EL (cell line): Measurements from ENCODE around the gene EYS.
A peak's percentile ranks its signal among the peaks of the same experiment; 100 is the strongest.

Experiments used
- DNase-seq: peaks from one replicate; pipeline ENCODE4 v3.0.0-alpha.2; 2016

EYS gene

GRCh38 chr6:63677282-63677681 lies 2029.7 kb downstream of the EYS start:
- peak; percentile 6 for DNase-seq

DNA sequence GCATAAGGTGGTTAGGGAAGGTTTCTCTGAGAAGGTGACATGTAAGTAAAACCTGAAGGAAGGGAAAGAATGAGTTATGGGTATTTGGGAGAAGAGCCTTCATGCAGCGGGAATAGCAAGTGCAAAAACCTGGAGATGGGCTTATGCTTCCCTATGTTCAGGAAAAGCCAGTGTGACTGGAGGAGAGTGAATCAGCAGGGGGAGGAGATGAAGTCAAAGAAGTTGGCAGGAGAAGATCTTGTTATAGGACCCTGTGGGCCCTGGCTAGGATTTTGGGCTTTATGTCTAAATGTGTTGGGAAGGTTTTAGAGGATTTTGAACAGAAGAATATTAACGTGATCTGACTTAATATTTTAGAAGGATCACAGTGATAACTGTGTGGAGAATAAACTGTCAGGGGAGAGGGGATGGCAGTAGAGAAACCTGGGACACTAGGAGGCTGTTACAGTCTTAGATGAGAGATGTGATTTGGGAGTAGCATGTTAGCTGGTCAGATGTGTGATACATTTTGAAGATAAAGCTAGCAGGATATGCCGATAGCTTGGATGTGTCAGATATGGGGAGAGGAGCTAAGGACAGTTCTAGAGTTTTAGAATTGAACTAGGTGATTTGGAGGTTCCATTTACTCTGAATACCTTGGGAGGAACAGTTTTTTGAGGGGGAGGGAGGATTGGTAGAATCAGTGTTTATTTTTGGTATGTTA lies 2030.5 kb downstream of the EYS start:
- no peak for DNase-seq

GRCh38 chr6:63675138-63675537 lies 2031.9 kb downstream of the EYS start:
- DNase-seq = no peak

GRCh38 chr6:63674635-63675034 lies 2032.4 kb downstream of the EYS start:
- DNase-seq = no peak

DNA sequence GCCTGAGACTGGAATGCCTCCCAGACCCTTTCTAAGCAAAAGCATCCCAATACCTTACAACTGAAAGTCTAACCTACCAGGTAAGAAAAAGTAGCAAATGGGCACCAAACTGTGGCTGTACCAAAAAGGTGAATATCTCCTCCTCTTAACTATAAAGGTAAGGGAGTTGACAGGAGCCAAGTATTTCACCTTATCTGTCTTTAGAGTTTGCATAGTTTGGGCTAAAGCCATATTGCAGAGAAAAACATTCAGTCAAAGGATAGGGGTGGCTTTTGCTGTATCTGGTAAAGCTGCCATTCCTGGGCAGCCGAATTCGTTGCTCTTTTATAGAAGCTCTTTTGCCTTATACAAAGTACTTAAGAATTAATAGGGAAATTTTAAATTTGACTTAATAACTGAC lies 2033.3 kb downstream of the EYS start:
- no peak for DNase-seq

DNA sequence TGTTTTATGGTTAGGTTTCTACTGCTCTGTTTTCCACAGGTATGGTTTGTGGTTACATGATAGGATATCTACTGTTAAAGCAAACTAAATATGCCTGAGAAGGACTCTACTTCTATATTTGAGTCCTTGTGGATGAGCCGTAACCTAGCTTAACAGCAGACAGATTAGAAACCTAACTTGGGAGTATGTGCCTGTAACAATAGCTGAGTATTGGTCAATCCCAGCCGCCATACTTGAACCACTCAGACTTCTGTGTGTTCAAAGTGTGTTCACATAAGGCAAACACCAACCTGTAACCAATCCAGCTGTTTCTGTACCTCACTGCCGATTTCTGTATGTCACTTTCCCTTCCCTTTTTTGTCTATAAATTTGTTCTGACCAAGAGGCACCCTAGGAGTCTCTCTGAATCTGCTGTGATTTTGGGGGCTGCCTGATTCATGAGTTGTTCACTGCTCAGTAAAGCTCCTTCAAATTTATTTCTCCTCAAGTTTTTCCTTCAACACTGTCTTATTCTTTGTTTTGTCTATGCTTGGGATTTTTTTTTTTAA lies 2034.4 kb downstream of the EYS start:
- DNase-seq = no peak

GRCh38 chr6:63671098-63671754 lies 2035.8 kb downstream of the EYS start:
- no peak for DNase-seq
